HG02981 (cell line): ENCODE data around the gene IL16.
"Not testable (repeated sequence)": the region's sequence is repeated elsewhere in the genome, so short reads cannot be mapped to it uniquely, and the experiment has no call there.

Source experiments
- ATAC-seq: cut with Tn5 transposase; IDR thresholded peaks from one replicate; pipeline ENCODE4 v1.9.1; 2021; ENCODE audit warnings: mild to moderate bottlenecking, moderate library complexity; ENCODE audit not compliant: unreplicated experiment

Gene IL16

DNA sequence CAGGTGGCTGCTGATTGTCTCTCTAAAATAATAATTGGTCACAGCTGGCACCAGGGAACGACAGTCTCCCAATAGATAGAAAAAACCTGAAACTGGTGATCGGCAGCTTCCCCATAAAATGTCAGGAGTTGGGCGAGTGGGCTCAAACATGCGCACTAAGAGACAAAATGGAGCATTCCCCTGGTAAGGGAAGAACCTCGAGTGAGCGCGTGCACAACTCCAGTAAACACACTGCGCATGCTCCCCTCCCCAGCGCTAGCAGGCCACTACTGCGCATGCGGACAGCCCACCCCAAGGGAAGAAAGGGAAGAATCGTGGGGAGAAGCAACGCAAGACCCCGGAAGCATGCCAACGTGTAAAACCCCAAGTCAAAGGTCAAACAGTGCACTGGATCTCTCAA lies 134.9 kb downstream of the IL16 start:
- no peak for ATAC-seq

DNA sequence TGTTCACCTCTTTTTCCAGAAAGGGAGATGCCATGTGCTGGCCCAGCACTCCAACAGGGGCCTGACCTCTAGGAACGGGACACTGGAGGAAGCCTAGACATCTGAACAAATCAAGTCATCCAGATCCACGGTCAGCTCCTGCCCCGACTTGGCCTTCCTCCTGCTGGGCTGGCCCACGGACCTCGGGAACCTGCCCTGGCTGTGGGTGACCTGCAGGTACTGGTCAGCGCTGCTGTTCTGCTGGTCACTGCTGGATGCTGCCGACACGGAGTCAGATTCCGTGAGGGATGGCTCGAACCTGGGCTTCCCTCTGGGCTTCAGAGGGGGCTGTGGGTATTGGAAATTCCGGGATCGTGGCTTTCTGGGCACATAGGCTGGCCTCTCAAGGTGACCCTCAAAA lies 135.6 kb downstream of the IL16 start:
- ATAC-seq, result no peak

DNA sequence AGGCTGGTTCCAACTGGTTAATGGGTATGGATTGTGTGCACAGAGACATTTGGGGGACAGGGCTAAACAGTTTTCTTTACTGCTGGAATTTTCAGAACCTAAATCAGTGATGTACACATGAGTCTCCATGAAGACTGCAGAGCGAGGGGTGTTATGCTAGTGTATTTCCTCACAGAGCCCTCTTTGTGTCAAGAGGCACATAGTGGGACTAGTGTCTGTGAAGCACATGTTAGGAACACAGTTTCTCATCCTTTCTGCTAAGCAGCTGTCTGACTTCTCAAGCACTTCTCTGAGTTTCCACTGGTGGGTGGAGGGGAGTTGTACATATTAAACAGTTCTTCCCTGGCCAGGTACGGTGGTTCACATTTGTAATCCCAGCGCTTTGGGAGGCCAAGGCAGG lies 136.7 kb downstream of the IL16 start:
- ATAC-seq, result no peak

DNA sequence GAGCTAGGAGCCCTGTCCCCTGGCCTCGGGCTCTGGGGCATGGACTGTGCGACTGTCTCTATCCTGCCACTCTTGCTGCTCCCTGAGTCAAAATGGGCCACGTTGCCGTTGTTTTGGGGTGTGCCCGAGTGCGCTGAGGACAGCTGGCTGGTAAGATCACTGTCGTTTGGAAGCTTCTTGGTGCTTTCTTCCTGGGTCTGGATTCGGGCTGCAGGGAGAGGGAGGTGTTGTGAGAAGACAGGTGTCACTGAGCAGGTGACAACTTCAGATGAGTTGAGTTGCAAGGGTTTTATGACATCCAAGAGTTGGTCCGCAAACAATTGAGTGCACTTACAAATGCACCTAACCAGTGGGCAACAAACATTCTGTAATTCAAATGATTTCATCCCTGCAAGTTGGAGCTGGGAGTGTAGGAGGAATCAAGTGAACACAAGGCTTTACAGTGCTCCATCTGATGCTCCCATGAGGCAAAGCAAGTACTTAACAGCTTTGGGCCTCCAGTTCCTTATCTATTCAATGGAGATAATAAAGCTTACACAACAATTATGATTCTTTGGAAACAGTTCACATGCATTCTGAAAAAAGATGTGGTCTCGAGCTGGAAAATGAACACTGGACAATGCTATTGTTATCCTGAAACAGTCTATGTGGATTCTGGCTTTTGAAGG lies 138.2 kb downstream of the IL16 start:
- ATAC-seq, result no peak

DNA sequence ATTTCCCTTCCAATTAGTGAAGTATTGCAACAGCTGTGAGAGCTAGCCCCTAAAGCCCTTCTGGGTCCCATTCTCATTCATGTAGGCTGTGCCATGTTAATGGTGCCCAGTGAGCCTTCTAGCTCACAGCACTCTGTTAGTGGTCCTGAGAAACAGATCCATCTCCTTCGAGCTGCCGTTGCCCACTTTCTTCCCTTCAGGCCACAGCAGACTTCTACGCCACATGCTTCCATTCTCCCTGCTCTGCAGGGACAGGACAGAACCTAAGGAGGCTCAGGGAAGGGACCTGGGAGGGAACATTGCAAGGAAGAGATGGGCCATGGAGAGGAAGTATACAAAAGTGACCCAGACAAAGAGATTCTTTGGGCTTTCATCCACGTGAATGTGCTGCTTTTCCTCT lies 139.0 kb downstream of the IL16 start:
- no peak for ATAC-seq

DNA sequence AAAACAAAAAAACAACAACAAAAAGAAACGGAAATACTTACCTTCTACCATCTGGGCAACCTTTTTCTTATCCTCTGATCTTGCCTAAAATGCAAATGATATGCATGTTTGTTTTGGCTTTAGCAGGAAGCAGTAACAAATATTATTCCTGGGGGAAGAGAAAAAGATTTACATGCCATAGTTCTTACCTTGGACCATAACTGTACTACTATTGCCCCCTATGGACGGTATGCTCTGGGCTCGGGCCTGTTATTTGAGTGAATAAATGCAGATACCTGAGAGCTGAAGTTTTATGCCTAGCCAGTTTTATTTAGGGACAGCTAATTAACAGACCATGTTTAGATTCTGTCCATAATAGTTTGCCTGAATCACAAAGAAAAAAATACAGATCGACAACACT lies 139.9 kb downstream of the IL16 start:
- ATAC-seq, result no peak

DNA sequence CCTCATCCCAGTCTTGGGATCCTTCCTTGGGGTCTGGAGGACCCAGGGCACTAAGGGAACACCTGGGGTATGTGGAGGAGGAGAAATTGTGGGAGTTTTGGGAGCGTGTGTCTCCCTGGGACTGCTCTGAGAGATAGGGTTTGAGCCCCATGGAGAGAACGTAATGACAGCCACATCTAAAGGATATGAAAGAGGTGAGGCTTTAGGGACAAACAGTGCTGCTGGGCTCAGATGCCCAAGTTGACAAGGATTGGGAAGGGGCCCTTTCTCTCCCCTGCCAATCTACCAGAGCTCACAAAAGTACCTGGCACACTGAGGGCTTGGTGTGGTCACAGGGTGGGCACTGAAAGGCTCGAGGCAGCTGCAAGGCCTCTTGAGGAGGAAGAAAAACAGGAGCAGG lies 140.6 kb downstream of the IL16 start:
- no peak for ATAC-seq

DNA sequence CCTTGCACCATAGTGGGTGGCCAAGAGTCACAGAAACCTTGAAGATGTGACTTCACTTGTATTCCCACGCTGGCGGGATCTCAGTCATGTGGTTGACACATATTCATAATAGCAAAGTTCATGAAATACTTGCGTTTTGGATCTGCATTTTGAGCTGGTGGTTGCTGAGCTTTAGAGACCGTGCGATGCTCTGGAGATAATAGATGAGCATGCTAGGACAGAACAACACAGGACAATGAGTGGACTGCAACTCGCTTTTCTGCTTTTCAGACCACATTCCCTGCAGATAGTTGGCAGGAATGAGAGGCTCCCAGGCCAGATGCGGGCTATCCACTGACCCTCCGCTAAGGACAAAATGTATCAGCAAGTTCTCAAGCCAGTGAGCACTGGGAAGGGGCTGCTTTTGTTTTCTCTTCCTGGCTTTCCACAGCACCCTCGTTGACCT lies 141.1 kb downstream of the IL16 start:
- ATAC-seq, result no peak

DNA sequence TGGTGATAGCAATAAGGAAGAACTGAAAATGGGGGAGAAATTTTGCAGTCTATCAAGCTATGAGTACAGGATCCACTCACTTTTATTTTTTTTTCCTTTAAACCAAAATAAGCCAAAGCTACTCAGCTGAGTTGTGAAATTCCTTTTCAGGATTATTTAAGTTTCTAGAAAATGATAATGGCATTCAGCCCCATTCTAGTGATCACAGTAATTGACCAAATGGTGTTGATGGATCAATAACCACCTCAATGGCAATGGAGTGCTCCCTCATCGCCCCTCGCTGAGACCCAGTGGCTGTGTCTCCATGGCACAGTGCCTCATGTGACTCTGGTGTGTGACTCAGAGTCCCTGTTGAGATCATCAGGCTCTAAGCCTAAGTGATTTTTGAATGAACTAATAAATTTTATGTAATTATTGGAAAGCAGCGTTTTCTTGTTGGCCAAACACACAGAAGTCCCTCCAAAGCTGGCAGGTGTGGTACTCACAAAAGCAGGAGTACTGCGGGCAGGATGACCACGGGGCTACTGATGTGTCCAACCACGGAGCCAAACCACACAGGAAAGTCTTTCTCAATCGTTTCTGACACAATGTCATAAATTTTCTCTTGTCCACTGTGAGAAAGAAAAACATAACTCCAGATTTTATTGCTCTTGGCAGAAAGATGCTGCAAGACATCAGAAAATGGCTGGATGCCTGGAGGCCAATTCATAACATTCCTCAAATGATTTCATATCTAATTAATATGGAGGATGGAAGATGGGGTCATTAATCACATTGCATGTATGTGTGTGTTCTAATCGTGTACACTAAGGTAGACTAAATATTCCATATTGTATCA lies 141.7 kb downstream of the IL16 start:
- no peak for ATAC-seq

DNA sequence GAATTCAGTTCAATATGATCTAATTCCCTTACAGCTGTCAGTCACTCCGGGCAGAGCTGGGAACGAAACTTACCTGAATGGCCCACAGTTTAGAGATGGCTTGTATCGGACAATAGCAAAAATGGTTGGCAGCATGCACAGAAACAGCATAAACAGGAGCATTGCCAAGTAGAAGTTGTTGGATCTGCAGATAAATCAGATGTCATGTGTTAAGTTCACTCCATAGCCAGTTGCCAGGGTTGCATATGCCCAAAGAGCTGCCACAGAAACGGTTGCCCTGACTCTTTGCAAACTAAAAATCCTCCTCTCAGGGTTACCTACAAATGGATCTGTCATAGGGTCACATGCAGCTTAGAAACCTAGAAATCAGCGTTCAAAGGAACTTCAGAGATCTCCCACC lies 142.6 kb downstream of the IL16 start:
- no peak for ATAC-seq

DNA sequence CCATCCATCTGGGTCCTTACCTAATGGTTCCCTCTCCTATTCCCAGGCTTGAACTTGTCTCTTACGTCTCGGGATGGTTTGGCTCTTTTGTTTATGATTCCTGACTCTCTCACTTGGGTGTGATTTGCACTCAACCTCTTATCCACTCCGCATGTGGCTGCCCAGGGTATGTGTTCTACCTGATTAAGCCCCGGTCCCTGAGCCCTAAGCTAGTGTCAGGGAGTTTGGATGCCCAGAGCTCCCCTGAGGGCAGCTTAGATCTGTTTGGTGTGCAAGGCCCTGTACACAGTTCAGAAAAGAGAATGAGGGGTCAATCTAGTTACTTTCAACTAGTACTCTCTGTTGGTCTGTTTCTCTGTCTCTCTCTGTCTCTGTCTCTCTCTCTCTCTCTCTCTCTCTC lies 143.2 kb downstream of the IL16 start:
- ATAC-seq, result no peak

DNA sequence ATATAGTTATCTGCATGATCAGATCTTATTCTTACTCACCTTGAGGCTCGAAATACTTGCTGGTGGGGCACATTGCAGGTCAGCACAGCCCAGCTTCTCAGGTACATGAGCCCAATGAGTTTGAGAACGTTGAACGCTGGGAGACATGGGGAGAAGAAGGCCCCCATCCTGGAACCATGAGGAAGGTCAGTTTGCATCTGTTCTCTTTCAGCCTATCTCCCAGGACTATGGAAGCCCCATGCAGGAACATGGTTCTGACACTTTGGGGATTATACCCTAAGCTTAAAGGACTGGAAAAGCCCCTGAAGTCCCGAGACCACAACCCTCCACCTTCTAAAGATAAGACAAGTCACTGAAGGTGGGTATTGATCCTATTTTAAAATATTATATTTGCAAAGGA lies 144.7 kb downstream of the IL16 start:
- no peak for ATAC-seq

DNA sequence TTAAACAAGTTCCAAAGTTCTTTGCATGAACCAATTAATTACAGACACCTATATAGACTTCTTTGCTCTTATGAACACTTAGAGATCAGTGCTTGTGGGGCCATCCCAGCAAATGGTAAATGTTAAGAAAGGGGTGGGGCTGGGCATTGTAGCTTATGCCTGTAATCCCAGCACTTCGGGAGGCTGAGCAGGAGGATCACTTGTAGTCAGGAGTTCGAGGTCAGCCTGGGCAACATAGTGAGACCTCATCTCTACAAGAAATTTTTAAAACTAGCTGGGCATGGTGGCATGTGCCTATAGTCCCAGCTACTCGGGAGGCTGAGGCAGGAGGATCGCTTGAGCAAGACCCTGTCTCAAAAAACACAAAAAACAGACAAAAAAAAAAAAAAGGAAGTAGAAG lies 146.7 kb downstream of the IL16 start:
- no peak for ATAC-seq

DNA sequence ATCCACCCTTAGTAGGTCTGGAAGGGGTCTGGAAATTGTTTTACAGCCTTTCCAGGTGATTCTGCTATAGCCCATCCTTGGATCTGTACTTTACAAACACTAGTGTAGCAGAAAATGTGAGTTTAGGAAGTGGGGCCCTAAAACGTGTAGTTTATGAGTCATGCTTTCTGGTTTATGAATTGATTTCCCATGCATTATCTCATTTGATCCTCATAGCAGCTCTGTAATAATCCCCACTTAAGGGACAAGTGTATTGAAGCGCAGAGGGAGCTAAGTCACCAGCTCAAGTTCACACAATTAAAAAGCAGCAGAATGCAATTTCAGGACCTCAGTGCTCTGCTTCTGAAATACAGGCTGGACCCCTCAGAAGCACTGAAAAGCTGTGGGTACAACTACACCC lies 149.9 kb downstream of the IL16 start:
- ATAC-seq, result no peak

DNA sequence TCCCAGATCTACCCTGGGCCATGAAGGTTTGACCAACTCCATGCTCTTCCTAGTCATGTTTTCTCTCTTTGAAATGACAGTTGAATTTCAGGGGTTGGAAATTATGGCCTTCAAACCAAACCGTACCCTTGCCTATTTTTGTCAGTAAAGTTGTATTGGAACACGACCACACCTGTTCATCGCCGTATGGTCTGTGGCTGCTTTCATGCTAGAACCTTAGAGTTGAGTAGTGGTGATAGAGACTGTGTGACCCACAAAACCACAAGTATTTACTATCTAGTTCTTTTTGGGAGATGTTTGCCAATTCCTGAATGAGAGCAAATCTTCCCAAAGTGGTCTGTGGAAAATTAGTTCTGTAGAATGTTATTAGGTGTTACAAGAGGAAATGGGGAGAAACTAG lies 151.2 kb downstream of the IL16 start:
- no peak for ATAC-seq

DNA sequence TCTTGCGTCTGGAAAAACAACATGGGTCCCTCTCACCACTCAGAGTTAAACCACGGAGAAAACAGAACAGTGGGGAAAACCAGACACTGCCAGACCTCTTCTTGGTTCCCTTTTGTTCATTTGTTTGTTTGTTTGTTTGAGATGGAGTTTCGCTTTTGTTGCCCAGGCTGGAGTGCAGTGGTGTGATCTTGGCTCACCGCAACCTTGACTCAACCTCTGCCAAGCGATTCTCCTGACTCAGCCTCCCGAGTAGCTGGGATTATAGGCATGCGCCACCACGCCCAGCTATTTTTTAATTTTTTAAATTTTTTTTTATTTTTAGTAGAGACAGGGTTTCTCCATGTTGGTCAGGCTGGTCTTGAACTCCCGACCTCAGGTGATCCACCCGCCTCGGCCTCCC lies 152.0 kb downstream of the IL16 start:
- not testable (repeated sequence) for ATAC-seq

DNA sequence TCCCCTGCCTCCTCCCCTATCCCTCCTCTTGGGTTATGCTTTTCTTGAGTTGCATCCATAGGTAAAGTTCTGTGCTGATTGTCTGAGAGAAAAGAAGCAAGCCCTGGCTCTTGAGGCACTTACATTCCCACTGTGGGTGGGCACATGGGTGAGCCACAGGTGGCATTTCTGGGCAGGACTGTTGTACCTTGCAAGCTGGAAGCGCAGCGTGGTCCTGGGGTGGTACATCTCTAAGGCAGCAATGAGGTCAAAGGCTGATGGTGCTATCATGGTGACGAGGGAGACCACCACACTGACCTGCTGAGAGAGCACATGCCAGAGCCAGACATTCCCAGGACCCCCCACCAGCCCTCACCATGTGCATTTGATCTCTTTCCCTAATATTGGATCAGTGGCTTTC lies 152.6 kb downstream of the IL16 start:
- no peak for ATAC-seq

DNA sequence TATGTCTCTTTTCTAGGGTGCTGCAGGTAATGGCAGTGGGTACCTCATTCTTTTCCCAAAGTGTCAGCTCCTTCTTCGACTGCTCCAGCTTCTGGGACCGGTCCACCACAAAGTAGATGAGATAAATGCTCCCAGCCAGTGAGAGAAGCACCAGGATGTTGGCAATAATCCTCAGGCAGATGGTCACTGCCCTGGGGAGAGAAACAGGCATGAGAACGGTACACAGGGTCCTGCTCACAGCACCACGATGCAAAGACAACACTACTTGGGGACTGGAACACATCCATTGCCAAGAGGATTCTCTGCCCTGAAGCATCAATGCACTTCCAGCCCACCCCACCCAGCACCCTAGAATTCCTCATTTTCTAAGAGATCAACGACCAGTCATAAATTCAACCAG lies 155.0 kb downstream of the IL16 start:
- ATAC-seq, result no peak

DNA sequence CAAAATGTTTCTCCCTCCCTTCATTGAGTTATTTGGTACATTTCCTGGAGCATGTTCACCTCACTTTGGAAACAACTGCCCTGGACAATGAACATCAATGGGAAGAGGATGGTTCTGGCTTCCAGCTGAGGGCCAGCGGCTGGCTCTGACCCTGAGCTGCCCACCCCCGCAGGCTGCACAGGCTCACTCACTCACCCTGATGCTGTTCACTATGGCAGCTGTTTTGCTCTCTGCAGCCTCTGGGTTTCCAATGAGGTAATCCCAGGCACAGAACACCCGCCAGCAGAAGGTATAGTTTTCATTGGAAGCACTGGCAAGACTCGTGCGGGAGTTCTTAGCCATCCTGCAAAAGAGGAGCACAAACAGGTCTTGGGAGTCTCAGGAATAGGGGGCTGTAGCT lies 159.6 kb downstream of the IL16 start:
- ATAC-seq, result no peak

DNA sequence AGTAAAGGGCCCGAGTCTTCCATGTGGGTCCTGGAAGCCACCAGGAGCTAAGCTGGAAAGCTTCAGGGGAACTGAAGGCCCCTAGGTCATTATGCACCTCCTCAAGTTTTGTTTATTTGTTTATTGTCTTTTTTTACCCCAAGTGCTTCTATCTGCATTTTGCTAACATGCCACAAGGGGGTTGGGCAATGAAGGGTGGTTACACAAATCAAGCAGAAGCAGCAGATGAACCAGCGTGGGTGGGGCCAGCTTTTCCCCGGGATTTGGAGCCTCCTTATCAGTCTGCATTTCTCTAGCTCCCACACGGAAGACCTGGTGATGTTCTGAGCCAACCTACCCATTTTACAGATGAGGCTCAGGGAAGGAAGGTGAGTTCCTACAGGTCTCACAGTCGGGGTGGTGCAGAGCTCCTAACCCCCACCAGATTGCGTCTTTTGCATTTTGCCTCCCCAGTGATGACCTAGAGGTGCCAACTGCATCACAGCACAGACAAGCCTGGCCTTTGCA lies 160.6 kb downstream of the IL16 start:
- no peak for ATAC-seq

DNA sequence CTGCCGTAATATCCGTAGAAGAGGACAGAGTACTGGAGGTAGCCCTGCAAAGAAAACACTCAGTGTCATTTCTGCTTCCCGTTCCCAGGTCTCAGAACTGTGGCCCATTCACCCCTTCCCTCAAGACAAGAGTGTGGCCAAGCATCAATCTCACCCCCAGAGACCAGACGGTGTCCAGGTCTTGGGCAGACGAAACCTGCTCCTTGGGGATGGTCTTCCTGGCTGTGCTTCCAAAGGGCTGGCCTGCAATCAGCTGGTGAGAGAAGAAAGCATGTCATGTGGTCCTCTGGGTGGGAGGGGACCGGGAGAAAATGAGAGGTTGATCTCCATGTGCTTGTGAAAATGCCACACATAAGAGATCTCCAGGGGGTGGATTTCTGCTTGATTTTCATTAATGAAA lies 161.6 kb downstream of the IL16 start:
- no peak for ATAC-seq

DNA sequence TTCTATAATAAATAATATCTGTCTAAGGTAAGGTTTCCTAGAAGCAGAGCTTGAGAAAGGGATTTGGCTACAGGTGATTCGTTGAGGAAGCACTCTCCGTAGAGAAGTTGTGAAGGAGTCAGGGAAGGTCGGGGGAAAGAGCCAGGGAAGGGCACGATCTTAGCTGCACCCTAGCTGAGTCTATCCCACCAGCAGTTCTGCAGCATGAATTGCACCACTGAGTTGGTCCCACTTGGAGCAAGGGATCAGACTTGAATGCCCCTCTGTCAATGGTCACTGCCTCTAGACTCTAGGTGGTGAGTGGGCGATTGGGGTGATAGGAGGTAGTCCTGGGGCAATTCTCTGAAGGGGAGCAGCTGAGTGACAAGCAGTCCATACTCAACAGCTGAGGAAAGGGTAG lies 163.8 kb downstream of the IL16 start:
- no peak for ATAC-seq
